IMR-90 (cell line): ENCODE measurements around the gene RYR2.

Source experiments
- BHLHE40 ChIP-seq: fragments of 150-350 bp; IDR thresholded peaks from 2 replicates; pipeline ENCODE4 v1.6.1; 2016; ENCODE audit warnings: mild to moderate bottlenecking, low read depth, low read length
- POLR2A ChIP-seq: IDR thresholded peaks from 2 replicates; pipeline ENCODE4 v1.6.1; 2012; ENCODE audit warnings: mild to moderate bottlenecking, low read depth, low read length
- RAD21 ChIP-seq: IDR thresholded peaks from 2 replicates; pipeline ENCODE4 v1.6.1; 2012; ENCODE audit warnings: low read length, improper control_type of control experiment
- USF2 ChIP-seq: fragments of 150-350 bp; IDR thresholded peaks from 2 replicates; pipeline ENCODE4 v1.6.1; 2017; ENCODE audit warnings: mild to moderate bottlenecking, antibody characterized with exemption, low read length, low read depth
- TF ChIP-seq, protein P1 (sequence below): conservative IDR thresholded peaks from 2 replicates; pipeline ENCODE4 v1.5.1; 2012; ENCODE audit warnings: mild to moderate bottlenecking, low read depth, low read length, improper control_type of control experiment

DNA sequence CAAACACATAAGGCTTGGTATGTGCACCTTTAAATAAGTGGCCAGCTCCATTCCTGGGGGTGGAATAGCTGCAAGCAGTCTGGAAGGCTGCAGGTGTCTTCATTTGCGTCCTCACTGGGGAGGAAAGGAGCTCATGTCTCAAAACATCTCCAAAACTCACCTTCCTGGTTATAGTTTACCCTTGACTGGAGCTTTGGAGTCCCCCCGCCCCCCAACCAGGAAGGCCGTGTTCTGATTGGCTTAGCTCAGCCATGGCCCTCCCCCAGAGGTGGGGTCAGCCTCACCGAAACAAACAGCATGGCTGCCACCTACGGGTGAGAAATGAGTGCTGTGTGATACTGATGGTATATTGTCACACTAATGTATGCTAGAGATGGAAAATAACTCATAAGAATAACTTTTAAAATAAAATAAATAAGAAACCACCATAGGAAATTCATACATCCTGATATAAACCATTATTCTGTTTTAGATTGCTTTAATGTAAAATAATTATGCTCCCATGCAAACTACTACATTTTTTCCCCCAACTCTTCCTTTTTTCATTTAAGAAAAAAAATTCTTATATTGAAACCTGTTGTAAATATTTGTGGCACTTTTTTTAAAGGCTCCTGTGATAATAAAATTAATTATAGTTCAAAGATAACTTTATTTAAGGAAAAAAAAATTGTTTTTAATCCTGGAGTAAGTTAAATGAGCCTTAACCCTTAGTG lies 757.9 kb downstream of the RYR2 start:
- TF ChIP-seq USF2 (no peak), POLR2A (no peak), BHLHE40 (no peak), RAD21 (no peak)
- TF ChIP-seq, protein P1, sequence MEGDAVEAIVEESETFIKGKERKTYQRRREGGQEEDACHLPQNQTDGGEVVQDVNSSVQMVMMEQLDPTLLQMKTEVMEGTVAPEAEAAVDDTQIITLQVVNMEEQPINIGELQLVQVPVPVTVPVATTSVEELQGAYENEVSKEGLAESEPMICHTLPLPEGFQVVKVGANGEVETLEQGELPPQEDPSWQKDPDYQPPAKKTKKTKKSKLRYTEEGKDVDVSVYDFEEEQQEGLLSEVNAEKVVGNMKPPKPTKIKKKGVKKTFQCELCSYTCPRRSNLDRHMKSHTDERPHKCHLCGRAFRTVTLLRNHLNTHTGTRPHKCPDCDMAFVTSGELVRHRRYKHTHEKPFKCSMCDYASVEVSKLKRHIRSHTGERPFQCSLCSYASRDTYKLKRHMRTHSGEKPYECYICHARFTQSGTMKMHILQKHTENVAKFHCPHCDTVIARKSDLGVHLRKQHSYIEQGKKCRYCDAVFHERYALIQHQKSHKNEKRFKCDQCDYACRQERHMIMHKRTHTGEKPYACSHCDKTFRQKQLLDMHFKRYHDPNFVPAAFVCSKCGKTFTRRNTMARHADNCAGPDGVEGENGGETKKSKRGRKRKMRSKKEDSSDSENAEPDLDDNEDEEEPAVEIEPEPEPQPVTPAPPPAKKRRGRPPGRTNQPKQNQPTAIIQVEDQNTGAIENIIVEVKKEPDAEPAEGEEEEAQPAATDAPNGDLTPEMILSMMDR: no peak
